Germinal center (tissue), 1 donor: ENCODE data around the gene RAD50.
"Not testable (repeated sequence)": the region's sequence is repeated elsewhere in the genome, so short reads cannot be mapped to it uniquely, and the experiment has no call there.

ENCODE experiments used
- DNase-seq: peaks from one replicate; pipeline ENCODE4 v3.0.0; 2012; ENCODE audit warnings: mixed read lengths, low spot score

Gene RAD50

DNA sequence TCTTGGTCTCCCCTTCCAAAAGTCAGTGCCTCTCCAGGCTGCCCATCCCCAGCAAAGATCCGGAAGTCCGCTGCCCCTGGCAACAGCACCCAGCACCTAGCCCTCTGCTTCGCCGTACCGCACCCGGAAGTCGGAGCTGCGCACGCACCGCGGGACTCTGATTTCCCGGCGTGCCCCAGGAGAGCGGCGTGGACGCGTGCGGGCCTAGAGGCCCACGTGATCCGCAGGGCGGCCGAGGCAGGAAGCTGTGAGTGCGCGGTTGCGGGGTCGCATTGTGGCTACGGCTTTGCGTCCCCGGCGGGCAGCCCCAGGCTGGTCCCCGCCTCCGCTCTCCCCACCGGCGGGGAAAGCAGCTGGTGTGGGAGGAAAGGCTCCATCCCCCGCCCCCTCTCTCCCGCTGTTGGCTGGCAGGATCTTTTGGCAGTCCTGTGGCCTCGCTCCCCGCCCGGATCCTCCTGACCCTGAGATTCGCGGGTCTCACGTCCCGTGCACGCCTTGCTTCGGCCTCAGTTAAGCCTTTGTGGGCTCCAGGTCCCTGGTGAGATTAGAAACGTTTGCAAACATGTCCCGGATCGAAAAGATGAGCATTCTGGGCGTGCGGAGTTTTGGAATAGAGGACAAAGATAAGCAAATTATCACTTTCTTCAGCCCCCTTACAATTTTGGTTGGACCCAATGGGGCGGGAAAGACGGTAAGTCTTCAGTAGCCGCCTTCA, at the start of gene RAD50:
RAD50 (plus strand) TSS at position 215 of the 715 bp plus-strand sequence; CDS start at position 563, 348 bp downstream.
- peak; percentile 91 for DNase-seq

DNA sequence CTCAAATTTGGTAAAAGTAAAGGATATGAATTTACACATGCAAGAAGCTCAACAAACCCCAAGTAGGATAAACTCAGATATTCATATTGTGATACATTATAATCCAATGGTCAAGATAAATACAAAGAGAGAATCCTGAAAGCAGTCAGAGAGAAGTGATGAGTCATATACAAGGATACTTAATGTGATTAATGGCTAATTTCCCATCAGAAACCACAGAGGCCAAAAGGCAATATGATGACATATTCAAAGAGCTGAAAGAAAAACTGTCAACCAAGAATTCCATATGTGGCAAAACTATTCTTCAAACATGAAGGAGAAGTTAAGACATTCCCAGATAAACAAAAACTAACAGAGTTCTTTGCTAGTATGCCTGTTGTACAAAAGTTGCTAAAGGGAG, 46.7 kb upstream of the RAD50 start:
- DNase-seq, result no peak

DNA sequence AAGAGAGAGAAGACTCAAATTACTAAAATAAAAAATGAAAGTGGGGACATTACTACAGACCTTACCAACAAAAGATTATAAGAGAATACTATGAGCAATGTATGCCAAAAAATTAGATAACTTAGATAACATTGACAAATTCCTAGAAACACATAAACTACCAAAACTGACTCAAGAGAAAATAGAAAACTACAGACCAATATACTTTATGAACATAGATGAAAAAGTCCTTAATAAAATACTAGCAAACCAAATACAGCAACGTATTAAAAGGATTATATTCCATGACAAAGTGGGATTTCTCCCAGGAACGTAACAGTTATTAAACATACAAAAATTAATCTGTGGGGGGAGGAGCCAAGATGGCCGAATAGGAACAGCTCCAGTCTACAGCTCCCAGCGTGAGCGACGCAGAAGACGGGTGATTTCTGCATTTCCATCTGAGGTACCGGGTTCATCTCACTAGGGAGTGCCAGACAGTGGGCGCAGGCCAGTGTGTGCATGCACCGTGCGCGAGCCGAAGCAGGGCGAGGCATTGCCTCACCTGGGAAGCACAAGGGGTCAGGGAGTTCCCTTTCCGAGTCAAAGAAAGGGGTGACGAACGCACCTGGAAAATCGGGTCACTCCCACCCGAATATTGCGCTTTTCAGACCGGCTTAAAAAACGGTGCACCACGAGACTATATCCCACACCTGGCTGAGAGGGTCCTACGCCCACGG, 43.0 kb upstream of the RAD50 start:
- DNase-seq, result not testable (repeated sequence)

DNA sequence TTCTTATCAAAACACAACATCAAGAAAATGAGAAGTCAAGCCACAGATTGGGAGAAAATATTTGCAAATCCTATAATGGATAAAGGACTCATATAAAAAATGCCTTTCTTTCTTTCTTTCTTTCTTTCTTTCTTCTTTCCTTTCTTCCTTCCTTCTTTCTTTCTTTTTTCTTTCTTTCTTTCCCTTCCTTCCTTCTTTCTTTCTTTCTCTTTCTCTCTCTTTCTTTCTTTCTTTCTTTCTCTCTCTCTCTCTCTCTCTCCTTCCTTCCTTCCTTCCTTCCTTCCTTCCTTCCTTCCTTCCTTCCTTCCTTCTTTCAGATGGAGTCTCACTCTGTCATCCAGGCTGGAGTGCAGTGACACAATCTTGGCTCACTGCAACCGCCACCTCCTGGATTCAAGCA, 34.7 kb upstream of the RAD50 start:
- not testable (repeated sequence) for DNase-seq

DNA sequence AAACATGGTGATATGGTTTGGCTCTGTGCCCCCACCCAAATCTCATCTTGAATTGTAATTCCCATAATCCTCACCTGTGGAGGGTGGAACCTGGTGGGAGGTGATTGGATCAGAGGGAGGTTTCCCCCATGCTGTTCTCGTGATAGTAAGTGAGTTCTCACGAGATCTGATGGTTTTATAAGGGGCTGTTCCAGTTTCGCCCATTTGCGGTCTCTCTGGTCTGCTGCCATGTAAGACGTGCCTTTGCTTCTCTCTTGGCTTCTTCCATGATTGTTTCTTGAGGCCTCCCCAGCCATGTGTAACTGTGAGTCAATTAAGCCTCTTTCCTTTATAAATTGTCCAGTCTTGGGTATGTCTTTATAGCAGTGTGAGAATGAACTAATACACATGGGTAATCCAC, 31.9 kb upstream of the RAD50 start:
- not testable (repeated sequence) for DNase-seq

DNA sequence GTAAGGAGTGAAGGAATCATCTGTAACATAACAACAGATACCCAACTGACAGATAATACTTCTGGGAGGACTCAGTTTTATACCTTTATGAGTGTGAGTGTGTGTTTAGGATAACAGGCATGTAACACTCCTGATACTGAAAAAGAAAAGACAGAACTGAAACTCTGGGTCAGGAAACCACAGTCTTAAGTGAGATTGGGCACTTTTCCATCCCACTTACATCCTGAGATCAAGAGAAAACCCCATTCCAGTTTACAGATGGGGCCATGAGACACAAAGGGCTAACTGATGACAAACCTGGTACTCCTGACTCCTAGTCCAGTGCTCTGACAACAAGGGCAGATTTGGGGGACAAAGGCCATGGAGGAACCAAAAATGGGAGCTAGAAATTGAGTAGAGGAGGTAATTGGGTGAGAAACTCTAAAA, 31.5 kb upstream of the RAD50 start:
- DNase-seq, result peak; percentile 17

DNA sequence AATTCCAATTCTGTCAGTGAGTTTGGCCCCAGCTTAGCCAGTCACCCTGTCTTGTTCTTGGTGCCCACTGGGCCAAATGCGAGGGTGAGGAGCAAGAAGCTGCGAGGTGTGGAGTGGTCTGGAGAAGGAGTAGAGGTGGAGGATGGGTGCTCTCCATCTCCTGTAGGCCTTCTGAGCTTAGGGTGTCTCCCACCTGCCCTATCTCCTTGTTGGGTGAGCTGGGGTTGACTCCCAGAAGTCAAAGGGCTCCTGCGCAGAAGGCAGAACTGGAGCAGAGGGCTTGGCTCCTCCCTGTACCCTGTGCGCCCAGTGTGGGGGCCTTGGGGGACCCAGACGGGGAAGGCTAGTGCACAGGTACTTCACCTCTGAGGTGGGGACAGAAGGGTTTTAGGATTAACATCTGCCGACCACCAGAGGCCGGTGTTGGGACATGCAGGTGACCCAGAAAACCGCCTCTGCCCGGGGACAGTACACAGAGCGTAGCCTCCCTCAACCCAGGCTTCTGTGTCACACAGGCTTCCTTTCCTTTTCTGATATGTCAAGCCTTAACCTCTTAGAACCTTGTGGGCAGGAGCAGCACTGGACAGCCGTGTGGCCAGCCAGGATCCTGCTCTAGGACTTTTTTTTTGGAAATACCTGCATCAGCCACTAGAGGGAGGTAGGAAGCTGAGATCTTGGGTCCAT, 30.3 kb upstream of the RAD50 start:
- DNase-seq, result peak; percentile 61

DNA sequence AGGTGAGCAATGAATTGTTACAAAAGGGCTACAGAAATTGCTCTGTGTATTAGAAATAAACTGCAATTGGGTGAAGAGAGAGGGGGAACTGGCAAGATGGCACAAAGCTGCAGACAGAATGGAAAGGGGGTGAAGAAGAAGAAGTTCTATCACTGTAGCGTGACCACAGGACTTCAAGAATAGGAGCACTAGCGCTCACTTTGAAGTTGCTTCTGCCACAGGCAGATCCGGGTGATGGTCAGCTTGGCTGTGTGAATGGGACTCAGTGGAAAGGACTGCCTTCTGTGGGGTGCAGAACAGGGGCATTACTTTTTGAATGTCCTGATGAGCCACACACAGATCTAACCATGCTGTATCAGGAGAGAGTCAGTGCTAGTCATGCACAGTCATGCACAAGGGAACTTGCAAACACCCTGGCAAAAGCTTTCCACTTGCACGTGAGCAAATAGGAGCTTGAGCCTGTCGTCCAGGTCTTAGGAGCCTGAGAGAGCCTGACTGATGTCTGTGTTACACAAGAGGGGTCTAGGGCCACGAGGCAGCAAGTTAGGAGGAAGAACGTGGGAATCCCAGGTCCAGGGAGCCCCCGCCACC, 29.7 kb upstream of the RAD50 start:
- DNase-seq, result peak; percentile 3

DNA sequence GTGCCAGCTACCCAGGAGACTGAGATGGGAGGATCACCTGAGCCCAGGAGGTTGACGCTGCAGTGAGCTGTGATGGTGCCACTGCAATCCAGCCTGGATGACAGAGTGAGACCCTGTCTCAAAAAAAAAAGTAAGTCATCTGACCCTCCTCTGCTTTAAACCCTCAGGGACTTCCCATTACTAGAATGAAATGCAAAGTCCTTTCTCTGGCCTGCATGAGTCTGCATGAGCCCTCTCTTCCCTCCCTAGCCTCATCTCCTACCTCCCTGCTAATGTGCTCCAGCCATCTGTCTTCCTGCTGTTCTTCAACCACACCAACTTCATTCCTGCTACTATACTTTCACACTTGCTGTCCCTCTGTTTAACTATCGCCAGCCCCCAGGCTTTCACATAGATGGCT, 28.8 kb upstream of the RAD50 start:
- DNase-seq, result no peak

DNA sequence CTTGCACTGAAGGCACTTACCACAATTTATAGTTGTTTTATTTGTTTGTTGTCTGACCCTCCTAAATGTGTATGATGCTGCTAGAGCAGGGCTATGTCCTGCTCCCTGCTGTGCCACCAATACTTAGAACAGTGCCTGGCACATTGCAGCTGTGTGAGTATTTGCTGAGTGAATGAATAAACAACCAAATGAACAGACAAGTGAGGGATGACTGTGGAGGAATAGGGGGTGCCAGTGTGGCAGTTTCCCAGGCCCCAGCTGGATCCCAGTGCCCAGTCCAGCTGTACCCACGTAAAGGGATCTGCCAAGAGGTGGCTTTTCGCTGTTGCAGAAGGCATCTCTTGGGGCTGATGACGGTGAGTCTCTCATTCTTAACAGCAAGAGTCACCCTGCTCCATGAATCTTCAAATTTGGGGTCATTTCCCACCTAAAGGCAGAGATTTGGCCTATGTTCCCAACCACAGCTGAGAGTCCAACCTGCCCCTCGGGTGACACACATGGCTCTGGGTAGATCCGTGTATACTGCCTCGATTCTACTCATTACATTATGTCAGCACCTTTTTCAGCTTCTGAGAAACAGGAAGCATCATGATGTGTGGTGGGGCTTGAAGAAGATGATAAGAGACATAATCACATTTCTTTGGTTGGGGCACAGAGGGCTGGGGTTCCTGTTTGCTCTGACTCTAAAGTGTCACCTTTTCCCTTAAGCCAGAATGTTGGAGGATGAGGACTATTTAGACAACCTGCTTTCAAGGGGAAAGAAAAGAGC, 27.7 kb upstream of the RAD50 start:
- DNase-seq, result peak; percentile 8

DNA sequence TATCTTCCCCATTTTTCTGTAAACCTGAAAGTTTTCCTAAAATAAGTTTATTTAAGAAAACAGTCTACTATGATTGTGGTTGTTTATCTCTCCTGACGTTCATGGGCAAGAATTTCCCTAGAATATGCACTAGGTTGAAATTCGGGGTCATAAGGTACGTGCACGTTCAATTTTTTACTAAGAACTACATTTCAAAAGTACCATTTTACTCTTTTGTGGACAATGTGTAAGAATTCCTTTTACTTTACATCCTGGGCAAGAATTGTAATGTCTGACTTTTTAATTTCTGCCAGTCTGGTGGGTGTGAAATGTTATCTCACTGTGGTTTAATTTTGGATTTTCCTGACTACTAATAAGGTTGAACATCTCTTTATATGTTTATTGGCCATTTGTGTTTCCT, 25.8 kb upstream of the RAD50 start:
- no peak for DNase-seq

DNA sequence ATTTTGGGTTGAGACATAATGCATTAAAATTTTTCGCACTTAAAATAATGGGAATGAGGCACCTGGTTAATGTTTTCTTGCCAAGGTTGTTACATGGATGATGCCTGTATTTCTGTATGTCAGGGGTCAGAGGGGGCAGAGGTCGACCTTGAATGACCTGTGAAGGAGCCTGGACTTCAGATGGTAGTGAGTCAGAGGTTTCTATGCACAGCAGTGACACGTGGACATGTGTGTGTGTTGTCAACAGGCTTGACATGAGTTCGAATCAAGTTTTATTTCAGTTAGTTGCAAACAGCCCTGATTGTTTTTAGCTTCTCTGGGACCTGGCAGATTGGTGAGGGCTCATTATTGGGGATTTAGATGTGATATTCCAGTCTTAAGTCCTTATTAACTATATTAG, 17.1 kb upstream of the RAD50 start:
- no peak for DNase-seq

DNA sequence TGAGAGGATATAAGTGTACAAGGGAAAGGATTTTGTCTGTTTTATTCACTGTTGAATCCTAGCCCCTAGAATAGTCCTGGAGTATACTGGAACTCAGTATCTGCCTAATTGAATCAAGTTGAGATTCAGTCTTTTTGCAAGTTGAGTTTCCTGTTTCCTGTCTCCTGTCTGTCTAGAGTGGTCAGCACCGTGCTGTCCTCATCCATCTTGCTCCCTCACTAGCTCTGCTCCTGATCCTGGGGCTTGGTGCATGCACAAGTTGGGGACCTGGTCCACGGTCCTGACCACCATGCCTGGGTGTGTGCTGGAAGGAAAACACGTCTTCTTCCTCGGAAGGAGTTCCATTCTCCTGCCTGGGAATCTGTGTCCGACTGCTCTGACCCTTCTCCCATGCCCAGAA, 16.6 kb upstream of the RAD50 start:
- no peak for DNase-seq

DNA sequence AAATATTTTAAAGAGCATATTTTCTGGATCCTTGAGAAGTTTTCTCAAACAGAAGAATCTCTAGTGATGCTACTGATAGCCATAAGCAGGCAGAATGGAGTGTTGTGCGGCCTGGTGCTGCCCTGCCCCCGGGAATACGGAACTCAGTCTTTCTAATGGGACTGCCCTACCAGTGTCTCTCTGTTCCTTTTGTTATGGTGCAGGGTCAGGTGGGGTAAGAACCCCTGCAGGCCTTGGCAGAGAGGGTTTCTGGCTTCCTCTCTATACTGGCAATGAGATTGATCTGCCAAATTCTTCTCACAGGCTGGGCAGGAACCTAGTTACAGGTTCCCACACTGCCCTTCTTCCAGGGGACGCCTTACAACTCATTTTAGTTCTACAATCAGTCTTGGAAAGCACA, 16.0 kb upstream of the RAD50 start:
- DNase-seq, result no peak

DNA sequence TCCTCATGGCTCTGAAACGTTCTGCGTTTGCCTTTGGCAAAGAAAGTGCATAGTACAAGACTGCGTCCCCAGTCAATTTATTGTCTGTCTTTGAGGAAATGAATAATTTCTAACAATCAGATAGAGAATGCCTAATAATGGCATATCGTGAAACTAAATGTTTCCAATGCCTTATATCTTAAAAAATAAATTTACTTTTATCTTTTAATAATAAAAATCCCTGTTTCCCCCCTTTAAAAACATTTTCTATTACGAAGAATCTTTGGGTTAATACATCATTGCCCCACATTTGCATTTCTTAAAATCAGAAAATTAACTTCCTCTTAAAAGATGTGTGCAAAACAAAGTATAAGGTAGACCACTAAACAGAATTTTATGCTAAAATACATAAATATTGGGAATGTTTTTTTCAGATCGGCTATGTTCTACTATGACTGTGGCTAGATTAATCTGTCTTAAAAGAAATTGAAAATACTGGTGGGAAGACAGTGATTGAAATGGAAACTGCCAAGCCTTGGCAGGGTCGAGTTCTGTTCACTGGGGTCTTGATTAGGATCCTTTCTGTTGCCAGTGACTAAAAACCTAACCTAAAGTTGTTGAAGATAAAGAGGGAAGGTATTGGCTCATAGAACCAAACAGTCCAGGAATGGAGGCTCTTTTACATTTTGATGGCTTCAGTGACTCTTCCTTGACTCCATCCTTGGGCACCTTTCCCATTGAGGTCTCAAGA, 13.1 kb upstream of the RAD50 start, which contains the start of gene IL5:
IL5 (minus strand) TSS at position 51 of the 730 bp plus-strand sequence; CDS start at position 7, 44 bp downstream.
- no peak for DNase-seq

DNA sequence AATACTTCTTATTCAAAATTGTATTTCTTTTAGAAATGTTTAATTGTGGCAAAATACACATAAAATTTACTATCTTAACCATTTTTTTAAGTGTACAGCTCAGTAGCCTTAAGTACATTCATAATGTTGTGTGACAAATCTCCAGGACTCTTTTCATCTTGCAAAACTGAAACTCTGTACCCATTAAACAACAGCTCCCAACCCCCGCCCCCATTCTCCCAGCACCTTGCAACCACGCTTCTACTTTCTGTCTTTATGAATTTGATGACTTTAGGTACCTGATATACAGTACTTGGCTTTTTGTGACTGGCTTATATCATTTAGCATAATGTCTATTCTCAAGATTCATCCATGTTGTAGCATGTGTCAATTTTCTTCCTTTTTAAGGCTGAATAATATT, 10.7 kb upstream of the RAD50 start:
- no peak for DNase-seq

DNA sequence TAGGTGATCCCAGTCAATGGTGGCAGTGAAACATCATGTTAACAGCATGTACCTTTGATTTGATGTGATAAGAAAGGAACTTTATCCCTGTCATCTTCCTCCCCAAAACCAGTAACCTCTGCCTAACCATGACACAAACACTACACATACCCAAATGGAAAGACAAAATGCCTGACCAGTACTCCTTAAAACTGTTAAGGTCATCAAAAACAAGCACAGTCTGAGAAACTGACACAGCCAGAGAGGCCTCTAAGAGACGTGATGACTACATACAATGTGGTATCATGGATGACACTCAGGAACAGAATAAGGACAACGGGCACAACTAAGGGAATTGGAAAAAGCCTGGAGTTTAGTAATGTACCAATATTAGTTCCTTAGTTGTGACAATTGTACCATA, 9.5 kb upstream of the RAD50 start:
- DNase-seq, result no peak

DNA sequence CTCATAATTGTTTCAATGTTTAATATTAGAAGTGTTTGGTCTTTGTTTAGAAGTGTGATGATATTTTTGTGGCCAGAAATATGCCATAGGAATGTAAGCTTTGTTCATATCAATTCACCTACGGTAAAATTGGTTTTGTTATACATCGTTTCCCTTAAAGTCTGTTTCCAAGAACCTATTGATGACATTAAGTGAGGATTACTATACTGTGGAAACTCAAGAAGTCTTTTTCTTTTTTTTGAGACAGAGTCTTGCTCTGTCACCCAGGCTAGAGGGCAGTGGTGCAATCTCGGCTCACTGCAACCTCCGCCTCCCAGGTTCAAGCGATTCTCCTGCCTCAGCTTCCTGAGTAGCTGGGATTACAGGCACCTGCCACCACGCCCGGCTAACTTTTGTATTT, 7.9 kb upstream of the RAD50 start:
- DNase-seq, result not testable (repeated sequence)

DNA sequence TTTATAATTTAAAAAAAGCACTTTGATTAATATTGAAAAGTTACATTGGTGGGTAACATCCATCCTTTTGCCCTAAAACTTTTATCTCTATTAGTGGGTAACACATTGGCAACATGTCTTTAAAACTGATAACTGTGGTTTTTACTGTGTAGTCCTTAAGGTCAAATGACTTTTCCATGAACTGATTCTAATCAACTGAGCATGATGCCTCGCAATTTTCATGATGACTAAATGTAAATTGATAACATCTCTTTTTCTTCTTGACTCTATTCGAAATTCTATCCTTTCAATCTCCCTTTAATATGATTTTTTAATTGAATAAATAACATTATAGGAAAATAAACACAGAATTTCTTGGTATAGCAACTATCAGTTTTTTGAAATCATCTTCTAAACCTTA, 7.2 kb upstream of the RAD50 start:
- DNase-seq, result no peak

DNA sequence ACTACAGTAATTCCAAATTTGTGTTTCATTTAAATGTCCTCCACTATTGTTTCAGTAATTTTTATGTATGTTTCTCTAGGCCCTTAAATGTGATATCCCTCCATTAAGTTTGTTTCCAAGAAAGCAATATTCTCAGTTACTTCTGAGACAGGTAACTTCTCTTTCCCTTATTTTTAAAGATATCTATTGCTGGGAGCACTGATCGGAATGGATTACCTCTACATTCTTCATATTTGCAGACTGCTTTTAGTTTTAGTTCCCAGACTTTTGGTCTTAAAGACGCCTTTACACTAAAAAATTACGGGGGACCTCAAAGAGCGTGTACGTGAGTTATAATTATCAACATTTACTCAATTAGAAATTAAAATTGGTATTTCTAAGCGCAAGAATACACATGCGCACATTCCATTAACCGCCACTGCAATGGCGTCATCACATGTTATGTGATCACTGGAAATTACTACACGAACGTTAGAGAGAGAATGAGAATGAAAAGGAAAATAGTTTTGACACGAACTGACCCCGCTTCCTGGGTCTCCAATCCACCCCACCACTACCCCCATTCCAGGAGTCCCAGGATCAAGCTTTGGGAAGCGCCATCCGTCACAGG, 519 bp upstream of the RAD50 start:
- DNase-seq, result no peak
